ENCODE results near the gene BNIP3.

BNIP3 gene

DNA sequence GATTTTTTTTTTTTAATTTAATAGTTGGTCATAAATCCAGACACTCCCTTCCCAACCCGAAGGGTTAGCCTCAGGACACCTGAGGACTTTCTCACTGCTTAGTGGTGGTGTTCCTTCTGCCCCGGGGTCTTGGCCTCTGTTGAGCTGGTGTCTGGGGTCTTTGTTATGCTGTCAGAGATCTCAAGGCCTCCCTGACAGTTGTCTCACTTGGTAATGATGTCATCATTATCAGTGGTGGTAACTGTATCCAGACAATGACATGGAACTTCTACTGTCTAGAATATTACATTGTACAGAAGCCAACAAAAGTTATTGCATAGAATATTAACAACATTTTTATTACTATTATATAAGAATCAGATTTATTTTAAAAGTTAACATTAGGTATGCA lies 48.0 kb downstream of the BNIP3 start:
- Histone ChIP-seq H3K4me3 (ENCODE audit: low read depth in 1 of 2, low read length in 2 of 2) (no peak overlapping the region), H3K4me1 (ENCODE audit: insufficient read depth, low read length) (peaks cover 31% of the 10 kb centered on the region), H3K9ac (ENCODE audit: low read length) (no peak overlapping the region), H3K27ac (ENCODE audit: low read depth, low read length) (no peak overlapping the region), H3K36me3 (ENCODE audit: insufficient read depth, low read length) (peaks cover 15% of the 10 kb centered on the region), H3K27me3 (ENCODE audit: control insufficient read depth in 1 of 2, insufficient read depth in 2 of 2, low read length in 2 of 2) (no peaks in the 10 kb centered on the region), H3K9me3 (ENCODE audit: low read length) (no peaks in the 10 kb centered on the region)

DNA sequence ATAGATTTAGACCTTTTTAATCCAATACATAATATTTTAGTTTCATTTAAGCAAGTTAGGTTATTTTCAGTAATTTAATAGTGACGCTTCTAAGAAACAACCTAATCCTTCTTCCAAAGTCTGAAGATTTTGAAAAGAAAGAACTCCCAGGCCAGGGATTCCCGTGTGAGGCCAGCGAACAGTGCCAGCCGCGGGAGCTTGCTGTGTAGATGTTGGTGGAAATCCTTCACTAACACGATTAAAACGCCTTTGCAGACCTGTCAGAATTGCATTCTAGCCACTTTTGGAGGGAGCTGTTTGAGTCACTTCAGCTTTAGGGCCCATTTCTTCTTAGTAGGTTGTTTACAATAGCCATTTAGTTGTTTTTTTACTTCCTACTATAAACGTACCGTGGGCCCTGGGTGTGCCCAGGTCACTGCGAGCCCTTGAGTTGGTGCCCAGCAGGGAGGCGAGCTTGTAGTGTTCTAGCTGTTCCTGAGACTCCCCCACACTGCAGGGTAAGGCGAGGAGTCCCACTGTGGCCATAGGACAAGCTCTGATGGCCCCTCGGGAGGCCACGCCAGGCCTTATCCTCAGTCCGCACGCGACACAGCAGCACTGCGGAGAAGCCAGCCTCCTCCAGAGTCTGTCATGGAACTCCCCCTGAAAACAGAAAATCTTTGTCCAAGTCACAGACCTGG lies 48.6 kb downstream of the BNIP3 start:
- H3K27ac ChIP-seq (ENCODE audit: low read depth, low read length): peak overlapping the region; percentile 12
- no peaks in the 10 kb centered on the region for H3K9me3 ChIP-seq (ENCODE audit: low read length)
- H3K36me3 ChIP-seq (ENCODE audit: insufficient read depth, low read length): peaks cover 10% of the 10 kb centered on the region
- no peak overlapping the region for H3K9ac ChIP-seq (ENCODE audit: low read length)
- H3K4me1 ChIP-seq (ENCODE audit: insufficient read depth, low read length): peaks cover 31% of the 10 kb centered on the region
- H3K4me3 ChIP-seq (ENCODE audit: low read depth in 1 of 2, low read length in 2 of 2): no peak overlapping the region
- no peaks in the 10 kb centered on the region for H3K27me3 ChIP-seq (ENCODE audit: control insufficient read depth in 1 of 2, insufficient read depth in 2 of 2, low read length in 2 of 2)

GRCh38 chr10:131931981-131932380 lies 49.7 kb downstream of the BNIP3 start:
- Histone ChIP-seq H3K27me3 (ENCODE audit: control insufficient read depth in 1 of 2, insufficient read depth in 2 of 2, low read length in 2 of 2) (no peaks in the 10 kb centered on the region), H3K9me3 (ENCODE audit: low read length) (no peaks in the 10 kb centered on the region), H3K4me1 (ENCODE audit: insufficient read depth, low read length) (peaks cover 26% of the 10 kb centered on the region), H3K27ac (ENCODE audit: low read depth, low read length) (no peak overlapping the region), H3K9ac (ENCODE audit: low read length) (no peak overlapping the region), H3K36me3 (ENCODE audit: insufficient read depth, low read length) (peaks cover 6% of the 10 kb centered on the region), H3K4me3 (ENCODE audit: low read depth in 1 of 2, low read length in 2 of 2) (no peak overlapping the region)

DNA sequence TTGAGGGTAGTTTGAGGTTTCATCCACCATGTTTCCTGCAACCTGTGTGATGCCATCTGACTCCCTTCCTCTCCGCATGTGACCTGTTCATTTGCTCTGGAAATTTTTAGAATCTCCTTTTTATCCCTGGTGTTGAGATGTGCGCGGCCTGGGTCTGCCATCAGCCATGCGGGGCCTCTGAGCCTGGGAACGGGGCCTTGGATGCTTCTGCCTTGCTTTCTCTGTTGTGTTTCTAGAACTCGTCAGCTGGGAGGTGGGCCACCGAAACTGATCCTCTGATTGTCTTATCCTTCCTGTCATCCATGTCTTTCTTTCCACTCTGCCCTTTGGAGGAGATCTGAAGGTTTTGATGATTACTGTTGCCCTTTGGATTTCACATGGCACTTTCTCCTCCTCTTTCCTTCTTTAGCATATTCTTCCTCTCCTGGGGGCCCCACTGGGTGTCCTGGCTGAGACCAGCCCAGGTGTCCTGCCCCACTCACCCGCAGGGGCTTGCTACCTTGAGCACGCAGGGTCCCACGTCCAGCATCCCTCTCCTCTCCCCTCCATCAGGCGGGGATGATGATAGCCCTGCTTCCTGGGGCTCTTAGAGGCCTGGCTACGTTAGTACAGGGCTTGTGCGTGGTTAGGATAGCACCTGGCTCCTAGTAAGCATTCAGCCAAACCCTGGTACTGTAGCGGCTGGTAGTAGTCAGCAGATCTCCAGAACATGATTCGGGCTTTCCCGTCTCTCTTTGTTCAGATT lies 51.0 kb downstream of the BNIP3 start:
- no peaks in the 10 kb centered on the region for H3K27me3 ChIP-seq (ENCODE audit: control insufficient read depth in 1 of 2, insufficient read depth in 2 of 2, low read length in 2 of 2)
- no peaks in the 10 kb centered on the region for H3K36me3 ChIP-seq (ENCODE audit: insufficient read depth, low read length)
- H3K4me1 ChIP-seq (ENCODE audit: insufficient read depth, low read length): peaks cover 26% of the 10 kb centered on the region
- H3K27ac ChIP-seq (ENCODE audit: low read depth, low read length): peak overlapping the region; percentile 46
- H3K4me3 ChIP-seq (ENCODE audit: low read depth in 1 of 2, low read length in 2 of 2): no peak overlapping the region
- no peak overlapping the region for H3K9ac ChIP-seq (ENCODE audit: low read length)
- H3K9me3 ChIP-seq (ENCODE audit: low read length): no peaks in the 10 kb centered on the region

DNA sequence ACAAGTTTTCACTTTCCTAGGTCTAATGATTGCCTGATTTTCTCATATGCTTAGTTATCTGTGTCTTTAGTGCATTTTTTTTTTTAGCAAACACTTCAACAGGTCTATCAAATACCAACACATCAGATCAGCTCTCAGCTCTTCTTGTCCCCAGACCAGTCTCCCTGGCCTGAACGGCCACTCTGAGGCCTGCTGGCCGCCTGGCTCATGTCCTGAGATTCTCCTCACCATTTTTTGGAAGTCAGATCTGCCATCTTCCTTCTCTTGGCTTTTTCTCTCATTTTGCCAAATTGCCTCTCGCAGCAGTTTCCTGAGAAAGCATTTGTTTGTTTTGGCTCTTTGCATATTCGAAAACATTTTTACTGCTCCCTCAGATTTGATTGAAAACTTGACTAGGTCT lies 51.6 kb downstream of the BNIP3 start:
- Histone ChIP-seq H3K4me1 (ENCODE audit: insufficient read depth, low read length) (peaks cover 26% of the 10 kb centered on the region), H3K4me3 (ENCODE audit: low read depth in 1 of 2, low read length in 2 of 2) (no peak overlapping the region), H3K27me3 (ENCODE audit: control insufficient read depth in 1 of 2, insufficient read depth in 2 of 2, low read length in 2 of 2) (no peaks in the 10 kb centered on the region), H3K27ac (ENCODE audit: low read depth, low read length) (no peak overlapping the region), H3K9ac (ENCODE audit: low read length) (no peak overlapping the region), H3K9me3 (ENCODE audit: low read length) (no peaks in the 10 kb centered on the region), H3K36me3 (ENCODE audit: insufficient read depth, low read length) (no peaks in the 10 kb centered on the region)

- Histone ChIP-seq H3K9ac (ENCODE audit: low read length) (no peak overlapping the region), H3K36me3 (ENCODE audit: insufficient read depth, low read length) (no peaks in the 10 kb centered on the region), H3K4me3 (ENCODE audit: low read depth in 1 of 2, low read length in 2 of 2) (no peak overlapping the region), H3K4me1 (ENCODE audit: insufficient read depth, low read length) (peaks cover 26% of the 10 kb centered on the region), H3K27ac (ENCODE audit: low read depth, low read length) (no peak overlapping the region), H3K9me3 (ENCODE audit: low read length) (no peaks in the 10 kb centered on the region), H3K27me3 (ENCODE audit: control insufficient read depth in 1 of 2, insufficient read depth in 2 of 2, low read length in 2 of 2) (no peaks in the 10 kb centered on the region)
Measured at GRCh38 chr10:131929122-131929845, 52.4 kb downstream of the BNIP3 start.

GRCh38 chr10:131928248-131929095 lies 53.3 kb downstream of the BNIP3 start:
- no peaks in the 10 kb centered on the region for H3K27me3 ChIP-seq (ENCODE audit: control insufficient read depth in 1 of 2, insufficient read depth in 2 of 2, low read length in 2 of 2)
- no peak overlapping the region for H3K9ac ChIP-seq (ENCODE audit: low read length)
- H3K4me1 ChIP-seq (ENCODE audit: insufficient read depth, low read length): peaks cover 26% of the 10 kb centered on the region
- H3K27ac ChIP-seq (ENCODE audit: low read depth, low read length): no peak overlapping the region
- no peaks in the 10 kb centered on the region for H3K36me3 ChIP-seq (ENCODE audit: insufficient read depth, low read length)
- H3K9me3 ChIP-seq (ENCODE audit: low read length): no peaks in the 10 kb centered on the region
- H3K4me3 ChIP-seq (ENCODE audit: low read depth in 1 of 2, low read length in 2 of 2): no peak overlapping the region

DNA sequence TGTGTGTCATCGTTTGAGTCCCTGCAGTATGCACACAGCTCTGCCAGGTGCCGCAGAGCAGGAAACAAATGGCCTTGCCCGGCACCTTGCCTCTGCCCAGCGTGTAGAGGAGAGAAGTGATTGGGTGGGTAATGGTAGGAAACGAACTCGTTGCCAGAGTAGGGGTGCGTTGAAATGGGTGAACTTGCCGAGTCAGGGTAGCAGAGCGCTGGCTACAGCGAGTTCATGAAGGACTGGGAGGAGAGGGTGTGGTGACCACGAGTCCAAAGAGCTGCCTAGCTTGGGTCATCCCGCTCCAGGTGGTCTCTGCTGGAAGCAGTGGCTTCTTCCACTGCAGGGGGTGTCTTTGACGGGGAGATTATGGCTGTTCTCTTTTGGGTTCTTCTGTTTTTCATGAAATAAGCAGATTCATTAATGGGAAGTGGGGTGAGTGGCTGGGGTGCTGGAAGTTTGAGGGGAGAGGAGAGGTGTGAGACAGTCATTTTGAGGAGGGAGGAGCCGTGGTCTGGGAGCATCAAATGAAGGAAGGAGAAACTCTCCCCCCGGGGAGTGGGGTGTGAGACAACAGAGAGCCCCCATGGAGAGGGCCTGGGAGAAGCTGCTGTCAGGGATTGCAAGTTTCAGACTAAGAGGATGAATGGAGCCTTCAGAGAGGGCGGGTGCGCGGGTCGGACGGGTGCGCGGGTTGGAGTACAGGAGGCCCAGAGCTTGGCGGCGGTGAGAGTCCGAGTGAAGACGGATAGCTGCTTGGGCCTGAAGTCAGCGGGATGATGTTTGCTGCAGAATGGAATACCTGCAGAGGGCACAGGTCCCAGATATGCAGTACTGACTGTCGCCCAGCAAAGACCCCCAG lies 54.8 kb downstream of the BNIP3 start:
- H3K27ac ChIP-seq (ENCODE audit: low read depth, low read length): no peak overlapping the region

GRCh38 chr10:131926253-131926652 lies 55.5 kb downstream of the BNIP3 start:
- no peaks in the 10 kb centered on the region for H3K9me3 ChIP-seq (ENCODE audit: low read length)
- no peak overlapping the region for H3K4me3 ChIP-seq (ENCODE audit: low read depth in 1 of 2, low read length in 2 of 2)
- no peaks in the 10 kb centered on the region for H3K36me3 ChIP-seq (ENCODE audit: insufficient read depth, low read length)
- H3K27ac ChIP-seq (ENCODE audit: low read depth, low read length): no peak overlapping the region
- peaks cover 8% of the 10 kb centered on the region for H3K4me1 ChIP-seq (ENCODE audit: insufficient read depth, low read length)
- no peaks in the 10 kb centered on the region for H3K27me3 ChIP-seq (ENCODE audit: control insufficient read depth in 1 of 2, insufficient read depth in 2 of 2, low read length in 2 of 2)
- H3K9ac ChIP-seq (ENCODE audit: low read length): no peak overlapping the region

More for the DNA sequence above, 54.8 kb downstream of the BNIP3 start:
- Histone ChIP-seq H3K4me1 (ENCODE audit: insufficient read depth, low read length) (peaks cover 14% of the 10 kb centered on the region), H3K27me3 (ENCODE audit: control insufficient read depth in 1 of 2, insufficient read depth in 2 of 2, low read length in 2 of 2) (no peaks in the 10 kb centered on the region), H3K9ac (ENCODE audit: low read length) (no peak overlapping the region), H3K9me3 (ENCODE audit: low read length) (no peaks in the 10 kb centered on the region), H3K36me3 (ENCODE audit: insufficient read depth, low read length) (no peaks in the 10 kb centered on the region), H3K4me3 (ENCODE audit: low read depth in 1 of 2, low read length in 2 of 2) (no peak overlapping the region)

DNA sequence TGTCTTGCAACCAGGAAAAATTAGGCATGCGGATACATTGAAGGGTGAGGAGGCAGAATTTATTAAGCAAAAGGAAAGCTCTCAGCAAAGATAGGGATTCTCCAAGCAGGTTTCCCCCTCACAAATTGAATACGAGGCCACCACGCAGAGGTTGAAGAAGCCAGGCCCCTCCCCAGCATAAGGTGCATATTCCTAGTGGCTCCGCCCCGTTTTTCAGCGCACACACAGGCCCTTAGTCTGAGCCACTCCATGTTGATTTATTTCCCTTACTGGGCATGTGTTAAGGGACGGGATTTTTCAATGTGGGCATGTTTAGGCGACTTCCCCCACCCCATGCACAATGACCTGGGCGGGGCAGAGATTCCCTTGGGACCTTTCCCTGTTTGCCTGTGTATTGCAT lies 56.0 kb downstream of the BNIP3 start:
- Histone ChIP-seq H3K36me3 (ENCODE audit: insufficient read depth, low read length) (no peaks in the 10 kb centered on the region), H3K9me3 (ENCODE audit: low read length) (no peaks in the 10 kb centered on the region), H3K27ac (ENCODE audit: low read depth, low read length) (no peak overlapping the region), H3K9ac (ENCODE audit: low read length) (no peak overlapping the region), H3K4me3 (ENCODE audit: low read depth in 1 of 2, low read length in 2 of 2) (no peak overlapping the region), H3K27me3 (ENCODE audit: control insufficient read depth in 1 of 2, insufficient read depth in 2 of 2, low read length in 2 of 2) (no peaks in the 10 kb centered on the region), H3K4me1 (ENCODE audit: insufficient read depth, low read length) (peaks cover 2% of the 10 kb centered on the region)
